ENCODE measurements around the gene GLI3. TPM values are rescaled to one million over a fixed set of nuclear protein-coding genes. Genes with fewer than 3 reads are reported as not detected.

Gene GLI3
- total RNA-seq, 1 donor from 2014 or later: 126 TPM

GRCh38 chr7:42011846-42012245, 225.2 kb downstream of the GLI3 start:
- Mint-ChIP-seq H3K9me3 (peaks cover 7% of the 10 kb centered on the region), H3K27me3 (ENCODE audit: low read depth) (no peaks in the 10 kb centered on the region), H3K36me3 (peaks cover 58% of the 10 kb centered on the region), H3K27ac (no peak overlapping the region), H3K4me3 (no peak overlapping the region), H3K4me1 (peaks cover 26% of the 10 kb centered on the region)
- TF ChIP-seq CTCF (IDR thresholded peaks at IDR 0.05; ENCODE audit: unreplicated experiment): no peak
- no peak for DNase-seq (ENCODE audit: low spot score in 2 of 2, unreplicated experiment in 2 of 2)

- no peak overlapping the region for H3K27ac Mint-ChIP-seq
- H3K9me3 Mint-ChIP-seq: peaks cover 7% of the 10 kb centered on the region
- peaks cover 47% of the 10 kb centered on the region for H3K36me3 Mint-ChIP-seq
- H3K27me3 Mint-ChIP-seq (ENCODE audit: low read depth): no peaks in the 10 kb centered on the region
- no peak overlapping the region for H3K4me3 Mint-ChIP-seq
- no peak for TF ChIP-seq CTCF (IDR thresholded peaks at IDR 0.05; ENCODE audit: unreplicated experiment)
- DNase-seq (ENCODE audit: low spot score in 2 of 2, unreplicated experiment in 2 of 2): no peak
- H3K4me1 Mint-ChIP-seq: peaks cover 22% of the 10 kb centered on the region
Measured at GRCh38 chr7:42010751-42011150, 226.3 kb downstream of the GLI3 start.

GRCh38 chr7:42006801-42007513, 230.1 kb downstream of the GLI3 start:
- H3K9me3 Mint-ChIP-seq: no peaks in the 10 kb centered on the region

GRCh38 chr7:42002654-42003053, 234.4 kb downstream of the GLI3 start:
- H3K9me3 Mint-ChIP-seq: no peaks in the 10 kb centered on the region
- no peak for TF ChIP-seq CTCF (IDR thresholded peaks at IDR 0.05; ENCODE audit: unreplicated experiment)

More at GRCh38 chr7:42006801-42007513, 230.1 kb downstream of the GLI3 start:
- no peaks in the 10 kb centered on the region for H3K4me1 Mint-ChIP-seq
- peaks cover 34% of the 10 kb centered on the region for H3K36me3 Mint-ChIP-seq
- H3K27me3 Mint-ChIP-seq (ENCODE audit: low read depth): no peaks in the 10 kb centered on the region
- no peak overlapping the region for H3K4me3 Mint-ChIP-seq
- no peak for DNase-seq (ENCODE audit: low spot score in 2 of 2, unreplicated experiment in 2 of 2)
- no peak overlapping the region for H3K27ac Mint-ChIP-seq
- no peak for TF ChIP-seq CTCF (IDR thresholded peaks at IDR 0.05; ENCODE audit: unreplicated experiment)

GRCh38 chr7:41999736-42000283, 237.2 kb downstream of the GLI3 start:
- H3K4me1 Mint-ChIP-seq: peaks cover 47% of the 10 kb centered on the region
- no peak for TF ChIP-seq CTCF (IDR thresholded peaks at IDR 0.05; ENCODE audit: unreplicated experiment)
- H3K9me3 Mint-ChIP-seq: no peaks in the 10 kb centered on the region
- peak overlapping the region; percentile 82 for H3K27ac Mint-ChIP-seq
- no peak for DNase-seq (ENCODE audit: low spot score in 2 of 2, unreplicated experiment in 2 of 2)
- peaks cover 20% of the 10 kb centered on the region for H3K36me3 Mint-ChIP-seq
- no peak overlapping the region for H3K4me3 Mint-ChIP-seq
- no peaks in the 10 kb centered on the region for H3K27me3 Mint-ChIP-seq (ENCODE audit: low read depth)

More at GRCh38 chr7:42002654-42003053, 234.4 kb downstream of the GLI3 start:
- peaks cover 22% of the 10 kb centered on the region for H3K4me1 Mint-ChIP-seq
- no peak for DNase-seq (ENCODE audit: low spot score in 2 of 2, unreplicated experiment in 2 of 2)
- H3K4me3 Mint-ChIP-seq: no peak overlapping the region
- no peaks in the 10 kb centered on the region for H3K27me3 Mint-ChIP-seq (ENCODE audit: low read depth)
- no peak overlapping the region for H3K27ac Mint-ChIP-seq
- peaks cover 22% of the 10 kb centered on the region for H3K36me3 Mint-ChIP-seq

All from mesothelial cell of epicardium (in vitro differentiated cells).